ENCODE measurements around the gene SLC6A6.

Gene SLC6A6

DNA sequence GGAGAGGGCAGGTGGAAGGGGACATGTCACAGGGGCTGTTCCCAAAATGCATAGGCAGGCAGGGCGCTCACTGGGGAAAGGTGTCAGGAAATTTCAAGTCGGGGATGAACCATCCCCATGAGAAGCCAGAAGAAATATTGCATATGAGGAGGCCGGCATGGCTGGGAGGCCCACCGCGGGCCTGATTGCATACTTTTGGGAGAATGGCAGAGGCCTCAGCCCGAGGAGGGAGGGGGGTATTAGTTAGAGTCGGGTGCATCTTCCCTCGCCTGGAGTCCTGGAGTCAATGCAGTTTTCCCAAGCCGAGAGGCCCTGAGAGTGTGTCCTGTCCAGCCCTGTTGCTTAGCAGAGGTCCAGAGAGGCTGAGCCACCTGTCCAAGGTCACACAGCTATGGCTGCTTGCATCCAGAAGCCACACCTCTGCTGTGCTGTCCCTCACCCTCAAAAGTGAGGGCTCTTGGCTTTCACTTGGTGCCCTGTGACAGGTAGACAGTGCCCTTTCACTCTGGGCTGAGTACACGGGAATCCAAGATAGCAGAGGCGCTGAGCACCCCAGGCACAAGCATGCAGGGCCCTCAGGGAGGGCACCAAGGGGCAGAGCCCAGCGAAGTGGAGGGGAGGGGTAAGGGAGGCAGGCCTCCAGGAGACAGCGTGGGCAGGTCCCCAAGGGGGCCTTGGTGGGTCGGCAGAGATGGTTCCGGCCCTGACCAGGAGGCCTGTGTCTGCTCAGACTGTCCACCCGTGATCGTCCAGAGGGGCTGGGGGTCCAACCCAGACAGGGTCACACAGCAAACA, 89.2 kb downstream of the SLC6A6 start:
- no peak for DNase-seq (ENCODE audit: insufficient read length, low spot score)
- FAIRE-seq, result no peak
- TF ChIP-seq POLR2A (IDR thresholded peaks at IDR 0.05; ENCODE audit: low read depth, low read length), result no peak

DNA sequence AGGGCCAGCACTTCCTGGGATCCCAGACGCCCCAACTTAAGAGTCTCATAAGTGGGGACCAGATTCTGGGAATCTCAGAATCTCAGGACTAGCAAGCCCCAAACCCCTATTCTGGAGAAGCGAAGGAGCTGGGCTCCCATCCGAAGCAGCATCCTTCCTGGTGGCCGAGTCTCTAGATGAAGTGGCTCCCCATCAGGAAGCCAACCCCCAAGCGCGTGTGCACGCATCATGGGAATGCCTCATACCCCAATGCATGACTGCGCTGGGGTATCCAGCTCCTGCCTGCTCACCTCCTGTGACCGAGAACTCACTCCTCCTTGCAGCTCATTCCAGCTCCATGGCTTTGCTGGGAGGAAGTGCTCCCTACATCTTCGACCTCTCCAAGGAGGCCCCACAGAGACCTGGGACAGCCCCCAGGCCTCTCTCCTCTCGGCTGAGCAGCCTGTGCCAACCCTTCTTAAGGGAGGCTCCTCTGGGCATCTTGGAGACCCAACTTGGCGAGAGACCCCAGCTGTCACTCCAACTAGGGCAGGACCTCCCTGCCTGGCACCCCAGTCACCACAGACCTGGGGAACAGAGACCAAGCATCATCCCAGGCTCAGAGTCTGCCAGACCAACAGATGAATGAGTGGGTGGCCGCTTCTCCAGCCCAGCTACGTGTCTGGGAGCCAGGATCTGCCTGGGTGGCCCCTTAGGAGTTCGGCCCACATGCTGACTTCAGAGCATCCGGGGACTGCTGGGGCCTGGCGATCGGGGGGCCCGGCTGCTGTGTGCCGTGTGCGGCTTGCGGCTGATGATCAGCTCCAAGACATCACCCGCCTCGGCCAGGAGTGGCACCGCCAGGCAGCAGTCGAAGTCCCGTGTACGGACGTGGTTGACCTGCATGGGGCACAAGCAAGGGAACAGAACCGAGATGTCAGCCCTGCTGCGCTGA, 90.8 kb downstream of the SLC6A6 start:
- TF ChIP-seq POLR2A (IDR thresholded peaks at IDR 0.05; ENCODE audit: low read depth, low read length), result no peak
- no peak for FAIRE-seq
- DNase-seq (ENCODE audit: insufficient read length, low spot score), result no peak

DNA sequence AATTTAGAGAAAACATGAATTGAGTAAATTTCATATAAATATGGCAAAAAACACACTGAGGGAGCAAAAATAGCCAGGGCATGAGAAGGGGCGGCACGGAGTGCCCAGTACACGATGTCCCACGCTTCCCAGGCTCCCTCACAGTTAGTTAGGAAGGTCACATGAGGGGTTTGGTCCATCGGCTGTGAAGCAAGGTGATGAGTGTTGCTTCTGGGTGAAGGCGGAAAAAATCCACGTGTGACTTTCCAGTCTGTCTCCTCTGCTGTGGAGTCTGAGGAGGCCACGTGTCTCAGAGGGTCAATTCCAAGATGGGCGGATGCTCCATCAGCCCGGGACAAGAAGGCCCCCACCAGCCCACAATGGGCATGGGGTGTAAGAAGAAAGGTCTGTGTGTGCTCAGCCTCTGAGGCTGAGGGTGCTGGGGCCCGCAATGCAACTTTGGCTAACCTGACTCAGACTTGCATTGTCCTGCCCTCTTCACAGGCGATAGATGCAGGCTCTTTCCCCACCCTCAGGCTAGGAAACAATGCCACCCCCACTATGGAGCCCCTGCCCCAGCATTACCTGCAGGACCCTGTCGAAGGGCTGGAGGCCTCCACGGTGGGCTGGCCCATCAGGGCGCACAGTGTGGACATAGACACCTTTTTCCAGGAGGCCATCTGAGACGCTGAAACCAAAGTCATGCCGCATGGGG, 92.0 kb downstream of the SLC6A6 start:
- DNase-seq (ENCODE audit: insufficient read length, low spot score) (no peak), FAIRE-seq (no peak)
- no peak for TF ChIP-seq POLR2A (IDR thresholded peaks at IDR 0.05; ENCODE audit: low read depth, low read length)

DNA sequence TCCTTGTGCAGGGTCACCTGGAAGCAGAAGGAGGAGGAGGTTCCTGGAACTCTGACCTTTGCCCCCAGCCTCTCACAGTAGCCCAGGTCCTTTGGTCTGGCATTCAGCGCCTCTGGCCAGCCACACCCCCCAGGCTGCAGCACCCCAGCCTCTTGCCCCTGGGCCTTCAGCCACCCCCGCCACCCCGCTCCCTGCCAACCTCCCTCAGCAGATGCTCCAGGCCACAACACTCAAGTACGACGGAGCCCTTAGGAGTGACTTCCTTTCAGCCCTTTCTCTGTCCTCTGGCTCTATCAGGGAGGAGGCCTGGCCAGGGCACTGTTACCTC, 92.5 kb downstream of the SLC6A6 start:
- DNase-seq (ENCODE audit: insufficient read length, low spot score), result no peak
- TF ChIP-seq POLR2A (IDR thresholded peaks at IDR 0.05; ENCODE audit: low read depth, low read length), result no peak
- FAIRE-seq, result no peak

DNA sequence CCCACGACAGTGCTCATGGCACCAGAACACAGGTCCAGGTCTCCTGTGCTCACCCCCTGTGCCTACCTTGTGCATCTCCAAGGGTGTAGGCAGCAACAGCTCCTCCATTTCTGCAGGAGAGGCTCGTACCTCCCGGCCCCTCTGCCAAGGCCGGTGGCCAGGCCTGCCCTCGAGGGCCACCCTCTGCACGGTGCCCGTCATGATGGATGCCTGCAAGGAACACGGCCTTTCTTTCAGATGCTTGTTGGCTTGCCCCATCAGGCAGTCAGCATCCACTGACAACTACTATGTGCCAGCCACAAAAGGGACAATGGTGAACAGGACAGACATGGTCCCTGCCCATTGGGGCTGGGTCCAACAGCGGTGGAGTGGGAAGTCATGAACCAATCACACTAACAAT, 93.9 kb downstream of the SLC6A6 start:
- DNase-seq (ENCODE audit: insufficient read length, low spot score) (no peak), FAIRE-seq (no peak)
- no peak for TF ChIP-seq POLR2A (IDR thresholded peaks at IDR 0.05; ENCODE audit: low read depth, low read length)

DNA sequence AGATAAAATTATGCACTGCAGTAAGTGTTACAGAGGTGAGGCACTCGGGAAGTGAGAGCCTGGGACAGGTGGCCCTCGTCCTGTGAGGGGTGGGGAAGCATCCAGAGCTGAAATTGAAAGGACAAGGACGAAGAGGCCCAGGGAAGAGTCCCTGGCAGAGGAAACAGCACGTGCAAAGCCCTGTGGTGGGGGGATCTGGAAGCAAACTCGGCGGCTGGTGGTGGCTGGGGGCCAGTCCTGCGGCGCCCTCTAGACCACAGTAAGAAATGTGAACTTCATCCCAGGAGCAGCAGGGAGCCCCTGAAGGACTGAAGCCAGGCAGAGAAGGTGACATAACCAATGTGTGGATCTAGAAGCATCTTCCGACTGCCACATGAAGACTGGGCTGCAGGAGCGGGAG, 94.9 kb downstream of the SLC6A6 start:
- no peak for DNase-seq (ENCODE audit: insufficient read length, low spot score)
- TF ChIP-seq POLR2A (IDR thresholded peaks at IDR 0.05; ENCODE audit: low read depth, low read length), result no peak
- FAIRE-seq, result no peak

DNA sequence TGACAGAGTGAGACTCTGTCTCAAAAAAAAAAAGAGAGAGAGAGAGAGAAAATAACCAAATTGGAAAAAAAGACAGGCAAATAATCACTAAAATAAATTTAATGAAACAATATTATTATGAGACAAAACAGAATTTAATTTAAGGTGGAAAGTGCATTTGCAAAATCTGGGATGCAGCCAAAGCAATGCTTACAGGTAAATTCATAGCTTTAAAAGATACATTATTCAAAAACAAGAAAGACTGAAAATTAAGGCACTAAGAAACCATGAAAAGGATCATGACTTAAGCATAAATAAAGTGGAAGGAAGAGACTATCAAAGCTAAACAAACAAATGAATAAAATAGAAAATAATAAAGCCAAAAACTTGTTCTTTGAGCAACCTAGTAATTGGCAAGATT, 100.1 kb downstream of the SLC6A6 start:
- FAIRE-seq (no peak), DNase-seq (ENCODE audit: insufficient read length, low spot score) (no peak)
- no peak for TF ChIP-seq POLR2A (IDR thresholded peaks at IDR 0.05; ENCODE audit: low read depth, low read length)

DNA sequence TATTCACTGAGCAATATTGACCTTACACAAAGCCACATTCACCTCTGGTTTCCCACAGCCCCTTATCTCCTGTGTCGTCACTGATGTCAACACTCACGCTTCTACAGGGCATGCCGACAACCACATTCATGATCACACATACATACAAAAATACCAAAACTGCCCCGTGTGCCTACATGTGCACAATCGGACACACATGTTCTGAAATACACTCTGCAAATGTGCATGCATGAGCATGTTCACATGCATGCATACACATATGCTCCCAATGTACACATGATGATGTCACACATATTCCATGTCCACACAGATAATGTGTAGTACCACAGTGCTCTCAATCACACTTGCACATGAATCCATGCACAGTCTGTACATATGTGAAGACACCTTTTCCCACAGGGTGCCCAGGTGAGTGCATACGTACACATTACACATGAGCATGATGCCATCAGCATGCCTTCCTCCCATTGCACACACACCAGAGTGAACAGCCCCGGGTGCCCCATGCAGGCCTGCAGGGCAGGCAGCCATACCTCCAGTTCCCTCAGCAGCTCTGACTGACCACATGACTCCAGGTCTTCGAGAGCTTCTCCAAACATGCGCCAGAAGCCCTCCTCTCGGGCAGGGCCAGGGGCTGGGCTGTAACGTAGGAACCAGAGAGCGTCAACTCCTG, 100.8 kb downstream of the SLC6A6 start:
- DNase-seq (ENCODE audit: insufficient read length, low spot score), result no peak
- no peak for TF ChIP-seq POLR2A (IDR thresholded peaks at IDR 0.05; ENCODE audit: low read depth, low read length)
- FAIRE-seq, result no peak

DNA sequence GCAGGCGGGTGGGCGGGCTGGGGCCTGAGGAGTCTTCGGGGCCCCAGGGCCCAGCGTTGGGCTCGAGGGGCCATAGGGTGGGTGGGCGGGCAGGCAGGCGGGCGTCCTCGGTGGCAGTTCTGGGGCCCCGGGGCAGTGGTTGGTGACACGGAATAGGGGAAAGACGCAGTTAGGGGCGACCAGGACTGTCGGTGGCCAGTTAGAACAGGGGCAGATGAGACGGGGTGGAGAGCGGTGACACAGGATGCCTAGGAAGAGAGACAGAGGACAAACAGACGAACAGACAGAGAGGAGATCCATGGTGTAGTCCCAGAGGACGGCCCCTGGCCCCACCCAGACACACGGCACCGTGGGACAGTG, 101.3 kb downstream of the SLC6A6 start:
- no peak for FAIRE-seq
- DNase-seq (ENCODE audit: insufficient read length, low spot score), result no peak
- no peak for TF ChIP-seq POLR2A (IDR thresholded peaks at IDR 0.05; ENCODE audit: low read depth, low read length)

DNA sequence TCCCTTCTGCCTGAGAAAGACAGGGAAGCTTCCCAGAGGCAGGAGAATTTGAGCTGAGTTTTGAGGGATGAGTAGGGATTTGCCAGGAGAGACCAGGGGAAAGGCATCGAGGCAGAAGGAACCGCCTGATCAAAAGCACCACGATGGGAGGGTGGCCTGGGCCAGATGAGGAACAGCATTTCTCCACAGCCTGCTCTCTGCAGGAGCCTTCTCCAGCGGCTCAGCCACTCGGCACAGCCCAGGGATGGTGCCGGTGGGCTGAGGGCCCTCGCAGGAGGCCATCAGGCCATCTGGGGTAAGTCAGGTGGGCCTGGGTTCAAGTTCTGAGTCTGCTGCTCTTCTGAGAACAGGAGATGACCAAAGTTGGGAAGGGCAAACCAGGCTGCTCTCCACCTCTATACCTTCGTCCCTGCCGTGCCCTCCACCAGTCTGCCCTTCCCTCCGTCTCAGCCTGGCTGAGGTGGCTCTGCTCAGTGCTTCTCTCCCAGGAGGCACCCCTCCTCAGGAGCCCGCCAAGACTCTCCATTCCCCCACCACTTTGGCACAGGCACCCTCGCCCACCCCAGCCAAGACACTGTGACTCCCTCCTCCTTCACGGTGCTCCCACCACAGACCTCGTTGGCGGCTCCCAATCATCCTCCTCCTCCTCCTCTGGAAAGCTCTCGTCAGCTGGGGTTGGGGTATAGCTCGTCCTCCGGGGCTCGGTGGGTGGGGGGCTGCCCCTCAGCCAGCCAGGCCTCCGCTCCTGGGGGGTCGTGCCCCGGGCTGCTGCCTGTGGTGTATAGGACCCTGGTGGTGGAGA, 102.8 kb downstream of the SLC6A6 start:
- DNase-seq (ENCODE audit: insufficient read length, low spot score) (no peak), FAIRE-seq (no peak)
- no peak for TF ChIP-seq POLR2A (IDR thresholded peaks at IDR 0.05; ENCODE audit: low read depth, low read length)

DNA sequence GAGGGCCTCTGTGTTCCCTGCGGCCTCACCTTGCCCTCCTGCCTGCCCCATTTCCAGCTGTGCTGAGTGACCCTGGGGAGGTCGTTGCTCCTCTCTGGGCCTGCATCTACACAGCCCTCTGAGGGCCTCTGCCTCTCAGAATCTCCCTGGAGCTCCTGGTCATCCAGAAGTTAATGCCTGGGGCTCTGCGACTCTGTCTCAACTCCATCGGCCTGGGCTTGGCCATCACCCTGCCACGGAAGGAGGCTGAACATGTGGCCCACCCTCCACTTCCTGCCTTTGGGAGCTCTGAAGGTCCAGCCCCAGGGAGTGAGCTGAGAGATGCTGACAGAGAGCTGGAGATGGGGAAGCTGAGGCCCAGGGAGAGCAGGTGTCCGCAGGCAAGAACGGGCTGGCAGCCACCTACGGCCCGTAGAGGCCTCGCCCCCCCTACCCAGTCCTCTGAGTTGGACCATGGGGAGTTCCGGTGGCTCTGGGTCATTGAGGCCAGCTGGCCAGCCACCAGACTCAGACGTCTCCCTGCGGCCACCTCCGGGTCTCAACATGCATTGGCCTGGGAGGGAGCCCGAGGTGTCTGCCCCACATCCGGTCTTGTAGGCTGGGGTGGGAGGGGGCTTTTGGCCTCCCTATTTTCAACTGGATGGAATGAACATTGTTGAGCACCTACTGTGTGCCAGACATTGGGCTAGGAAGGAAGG, 103.5 kb downstream of the SLC6A6 start:
- FAIRE-seq, result no peak
- no peak for TF ChIP-seq POLR2A (IDR thresholded peaks at IDR 0.05; ENCODE audit: low read depth, low read length)
- DNase-seq (ENCODE audit: insufficient read length, low spot score), result no peak

DNA sequence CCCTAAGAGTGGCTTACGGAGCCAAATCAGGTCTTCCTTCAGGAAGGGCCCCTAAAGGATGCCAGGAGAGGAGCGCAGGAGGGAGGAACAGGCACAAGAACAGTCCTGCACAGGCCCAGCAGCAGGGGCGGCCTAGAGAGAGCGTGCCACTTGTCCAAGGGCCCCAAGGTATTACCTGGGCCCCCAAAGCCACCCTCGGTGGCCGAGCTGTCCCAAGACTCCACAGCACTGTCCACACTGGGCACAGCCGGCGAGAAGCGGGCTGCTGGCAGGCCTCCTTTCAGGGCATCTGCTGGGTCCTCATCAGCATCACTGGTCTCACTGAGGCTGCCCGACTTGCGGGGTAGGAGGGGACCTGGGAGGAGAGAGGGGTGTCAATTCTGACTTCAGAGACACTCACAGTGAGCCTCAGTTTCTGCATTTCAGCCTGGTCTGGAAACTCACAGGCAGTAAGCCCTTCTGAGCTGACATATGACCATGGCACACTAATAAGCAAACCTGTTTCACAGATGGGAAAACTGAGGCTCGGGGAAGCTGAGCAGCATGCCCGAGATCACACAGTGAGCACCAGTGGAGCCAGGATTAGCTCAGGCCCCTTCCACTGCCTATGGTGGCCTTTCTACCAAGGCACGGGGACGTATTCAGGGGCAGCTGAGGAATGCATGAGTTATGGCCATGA, 104.4 kb downstream of the SLC6A6 start:
- DNase-seq (ENCODE audit: insufficient read length, low spot score), result no peak
- TF ChIP-seq POLR2A (IDR thresholded peaks at IDR 0.05; ENCODE audit: low read depth, low read length), result no peak
- no peak for FAIRE-seq
